WTC11 (cell line): Measurements from ENCODE around the gene CACHD1. TPM values are rescaled to one million over a fixed set of nuclear protein-coding genes. Genes with fewer than 3 reads are reported as not detected.

ENCODE experiments used
- ATAC-seq: fragments of 200-7000 bp; cut with Tn5 transposase; 2 replicates; pipeline ENCODE4 v1.10.0; 2021; ENCODE audit warnings: mild to moderate bottlenecking, moderate library complexity
- CTCF ChIA-PET: fragments of 300-600 bp; sonication (Branson Sonifier 250); formaldehyde crosslinking; loops from one replicate; lab custom pipeline; 2021; ENCODE audit warnings: antibody characterized with exemption; lab: Charles Lee
- POLR2A ChIA-PET: fragments of 350-600 bp; sonication (Branson Sonifier 250); formaldehyde crosslinking; loops from one replicate; lab custom pipeline; 2021; ENCODE audit warnings: antibody characterized with exemption; lab: Charles Lee
- DNase-seq: peaks from one replicate; pipeline ENCODE4 v3.0.0; 2021; ENCODE audit warnings: low spot score
- H3K27ac Mint-ChIP-seq: 2 replicates; pipeline ENCODE4 v1.8.0; 2021; ENCODE audit warnings: mixed read lengths
- H3K27me3 Mint-ChIP-seq: 2 replicates; pipeline ENCODE4 v1.8.0; 2021; ENCODE audit warnings: low read depth, mild to moderate bottlenecking, moderate library complexity, mixed read lengths
- H3K36me3 Mint-ChIP-seq: 2 replicates; pipeline ENCODE4 v1.8.0; 2021; ENCODE audit warnings: mixed read lengths
- H3K4me1 Mint-ChIP-seq: 2 replicates; pipeline ENCODE4 v1.8.0; 2022; ENCODE audit warnings: mixed read lengths
- H3K4me3 Mint-ChIP-seq: 2 replicates; pipeline ENCODE4 v1.8.0; 2021; ENCODE audit warnings: mild to moderate bottlenecking, moderate library complexity, mixed read lengths
- H3K9me3 Mint-ChIP-seq: 2 replicates; pipeline ENCODE4 v1.8.0; 2021; ENCODE audit warnings: mixed read lengths
- AFF4 ChIP-seq: sonication (generic); formaldehyde crosslinking; IDR thresholded peaks from 2 replicates; pipeline ENCODE4 v1.8.1; 2023; ENCODE audit warnings: mild to moderate bottlenecking, missing genetic modification reagents, borderline replicate concordance
- ARID4B ChIP-seq: sonication (generic); formaldehyde crosslinking; IDR thresholded peaks from 2 replicates; pipeline ENCODE4 v1.8.0; 2023; ENCODE audit warnings: missing genetic modification reagents, mild to moderate bottlenecking, borderline replicate concordance
- ATF2 ChIP-seq: sonication (generic); formaldehyde crosslinking; IDR thresholded peaks from 2 replicates; pipeline ENCODE4 v1.8.1; 2022; ENCODE audit warnings: low read depth, missing genetic modification reagents, borderline replicate concordance
- CREM ChIP-seq: sonication (generic); formaldehyde crosslinking; IDR thresholded peaks from 2 replicates; pipeline ENCODE4 v1.8.1; 2022; ENCODE audit warnings: mild to moderate bottlenecking, missing genetic modification reagents, moderate library complexity
- E2F4 ChIP-seq: sonication (generic); formaldehyde crosslinking; IDR thresholded peaks from 2 replicates; pipeline ENCODE4 v1.8.1; 2022; ENCODE audit warnings: low read depth, mild to moderate bottlenecking, moderate library complexity, missing genetic modification reagents, borderline replicate concordance
- ESRRA ChIP-seq: sonication (generic); formaldehyde crosslinking; IDR thresholded peaks from 2 replicates; pipeline ENCODE4 v1.8.1; 2022; ENCODE audit warnings: mild to moderate bottlenecking, missing genetic modification reagents, borderline replicate concordance
- MLX ChIP-seq: sonication (generic); formaldehyde crosslinking; IDR thresholded peaks from 2 replicates; pipeline ENCODE4 v1.8.1; 2023; ENCODE audit warnings: mild to moderate bottlenecking, missing genetic modification reagents, moderate library complexity
- NR2C2 ChIP-seq: sonication (generic); formaldehyde crosslinking; IDR thresholded peaks from 2 replicates; pipeline ENCODE4 v1.8.0; 2022; ENCODE audit warnings: mild to moderate bottlenecking, missing genetic modification reagents
- TEAD1 ChIP-seq: sonication (generic); formaldehyde crosslinking; IDR thresholded peaks from 2 replicates; pipeline ENCODE4 v1.8.0; 2022; ENCODE audit warnings: mild to moderate bottlenecking, missing genetic modification reagents
- ZMAT4 ChIP-seq: fragments of 250-450 bp; sonication (Bioruptor Pico); IDR thresholded peaks from 2 replicates; pipeline ENCODE4 v1.9.0; 2021; ENCODE audit warnings: mild to moderate bottlenecking
- ZNF263 ChIP-seq: sonication (generic); formaldehyde crosslinking; IDR thresholded peaks from 2 replicates; pipeline ENCODE4 v1.8.1; 2022; ENCODE audit warnings: low read depth, mild to moderate bottlenecking, moderate library complexity, missing genetic modification reagents
- ZNF423 ChIP-seq: fragments of 250-450 bp; sonication (Bioruptor Pico); IDR thresholded peaks from 2 replicates; pipeline ENCODE4 v2.1.2; 2022; ENCODE audit warnings: mild to moderate bottlenecking, moderate library complexity
- total RNA-seq: library from RNA; stranded (reverse); gene quantifications from 3 replicates; pipeline ENCODE4 v1.2.3, GENCODE V29; 2021

The CACHD1 gene
- total RNA-seq, 1 experiment from 2014 or later: 26.3 TPM

GRCh38 chr1:64721135-64721534, 251.2 kb downstream of the CACHD1 start:
- no peak overlapping the region for H3K4me3 Mint-ChIP-seq
- DNase-seq (no peak), ATAC-seq (no peak)
- POLR2A ChIA-PET: no interaction called here
- H3K27me3 Mint-ChIP-seq: peaks cover 28% of the 10 kb centered on the region
- H3K4me1 Mint-ChIP-seq: no peaks in the 10 kb centered on the region
- no peak for TF ChIP-seq ARID4B (CRISPR knock-in tag)
- no peak for TF ChIP-seq ATF2 (CRISPR knock-in tag)
- TF ChIP-seq MLX (CRISPR knock-in tag): no peak
- TF ChIP-seq TEAD1: no peak
- TF ChIP-seq ZMAT4: no peak
- no peak for TF ChIP-seq ESRRA (CRISPR knock-in tag)
- TF ChIP-seq ZNF423 (CRISPR knock-in tag): no peak
- no peak for TF ChIP-seq E2F4 (CRISPR knock-in tag)
- TF ChIP-seq, all 79 proteins: peak for 0
- CTCF ChIA-PET: no interaction called here
- H3K36me3 Mint-ChIP-seq: peaks cover 11% of the 10 kb centered on the region
- peaks cover 22% of the 10 kb centered on the region for H3K9me3 Mint-ChIP-seq
- H3K27ac Mint-ChIP-seq: no peak overlapping the region

GRCh38 chr1:64721576-64722145, 251.7 kb downstream of the CACHD1 start:
- ATAC-seq: no peak
- no peak overlapping the region for H3K4me3 Mint-ChIP-seq
- H3K27ac Mint-ChIP-seq: no peak overlapping the region
- TF ChIP-seq ESRRA (CRISPR knock-in tag) (no peak), AFF4 (CRISPR knock-in tag) (no peak), ZNF263 (CRISPR knock-in tag) (no peak), NR2C2 (CRISPR knock-in tag) (no peak), ARID4B (CRISPR knock-in tag) (no peak), CREM (CRISPR knock-in tag) (no peak)
- POLR2A ChIA-PET: no interaction called here
- H3K27me3 Mint-ChIP-seq: peaks cover 28% of the 10 kb centered on the region
- DNase-seq: no peak
- no peaks in the 10 kb centered on the region for H3K4me1 Mint-ChIP-seq
- peaks cover 22% of the 10 kb centered on the region for H3K9me3 Mint-ChIP-seq
- peaks cover 11% of the 10 kb centered on the region for H3K36me3 Mint-ChIP-seq
- CTCF ChIA-PET: no interaction called here
